AG04449 (cell line): ENCODE results near the gene NFASC.

ENCODE experiments used
- CTCF ChIA-PET: fragments of 350-600 bp; formaldehyde crosslinking; extraction: SDS; loops from one replicate; lab custom pipeline; 2021; ENCODE audit warnings: antibody characterized with exemption; lab: Yijun Ruan, JAX
- POLR2A ChIA-PET: fragments of 400-600, 350-600 bp; formaldehyde crosslinking; extraction: SDS; loops from one replicate; lab custom pipeline; 2020; ENCODE audit warnings: antibody characterized with exemption, inconsistent platforms; lab: Yijun Ruan, JAX
- DNase-seq: peaks from one replicate; pipeline ENCODE4 v3.0.0-alpha.2; 2010; ENCODE audit warnings: low read depth, low spot score
- H3K4me3 ChIP-seq: 2 replicates; pipeline ENCODE4 v1.5.1; 2011; ENCODE audit warnings: low read depth, mild to moderate bottlenecking, control low read depth, low read length
- CTCF ChIP-seq: IDR thresholded peaks from one replicate; pipeline ENCODE4 v1.5.1; 2011; ENCODE audit warnings: mild to moderate bottlenecking, moderate library complexity, low read length, control low read depth, inconsistent platforms; ENCODE audit not compliant: insufficient read depth; ENCODE audit errors: missing control alignments

The NFASC gene

GRCh38 chr1:204997591-204998355 is 127.1 kb downstream of the NFASC start:
- CTCF ChIA-PET = interaction anchor here (1.0 to 11.2 kb wide), 7 partner anchors 9 to 259 kb away, joined by 3 to 79 read pairs (median 9); no protein-coding TSS in a partner anchor
- H3K4me3 ChIP-seq = no peak overlapping the region
- POLR2A ChIA-PET = no interaction called here
- no peak for DNase-seq
- no peak for TF ChIP-seq CTCF

GRCh38 chr1:205001162-205001561 is 130.5 kb downstream of the NFASC start:
- ChIA-PET CTCF (interaction anchor here (1.1 to 11.2 kb wide), 5 partner anchors 13 to 193 kb away, joined by 3 to 79 read pairs (median 11); no protein-coding TSS in a partner anchor), POLR2A (no interaction called here)

GRCh38 chr1:205002705-205003104 is 132.0 kb downstream of the NFASC start:
- H3K4me3 ChIP-seq = no peak overlapping the region
- no peak for TF ChIP-seq CTCF
- ChIA-PET CTCF (interaction anchor here (0.5 to 11.2 kb wide), 6 partner anchors 14 to 256 kb away, joined by 3 to 79 read pairs (median 10); no protein-coding TSS in a partner anchor), POLR2A (no interaction called here)
- no peak for DNase-seq

More at GRCh38 chr1:205001162-205001561, 130.5 kb downstream of the NFASC start:
- H3K4me3 ChIP-seq = no peak overlapping the region
- DNase-seq = no peak
- no peak for TF ChIP-seq CTCF

GRCh38 chr1:205003358-205004131 is 132.9 kb downstream of the NFASC start:
- ChIA-PET POLR2A (no interaction called here), CTCF (interaction anchor here (0.7 to 11.2 kb wide), 7 partner anchors 9 to 255 kb away, joined by 3 to 79 read pairs (median 8); no protein-coding TSS in a partner anchor)
- no peak overlapping the region for H3K4me3 ChIP-seq
- no peak for TF ChIP-seq CTCF
- no peak for DNase-seq

GRCh38 chr1:205004351-205004750 is 133.7 kb downstream of the NFASC start:
- no peak overlapping the region for H3K4me3 ChIP-seq
- no peak for TF ChIP-seq CTCF
- POLR2A ChIA-PET = no interaction called here
- CTCF ChIA-PET = interaction anchor here (1.3 to 11.2 kb wide), 4 partner anchors 13 to 252 kb away, joined by 4 to 79 read pairs (median 36); no protein-coding TSS in a partner anchor
- no peak for DNase-seq
